Erythroblast (primary cell): ENCODE data around the gene ZBTB47.

Experiments used
- GATA1 ChIP-seq: IDR thresholded peaks from 2 replicates; pipeline ENCODE4 v1.6.1; 2011; ENCODE audit warnings: low read depth, mild to moderate bottlenecking, control low read depth, low read length, moderate library complexity
- POLR2A ChIP-seq: IDR thresholded peaks from 2 replicates; pipeline ENCODE4 v1.6.1; 2011; ENCODE audit warnings: mild to moderate bottlenecking, low read length

GRCh38 chr3:42658771-42659390, 5.4 kb downstream of the ZBTB47 start:
- no peak for TF ChIP-seq POLR2A
- TF ChIP-seq GATA1: no peak
